ENCODE data around the gene SLC27A5. TPM values are rescaled to one million over a fixed set of nuclear protein-coding genes. Genes with fewer than 3 reads are reported as not detected.
A peak's percentile ranks its signal among the peaks of the same experiment; 100 is the strongest.

The SLC27A5 gene
- total and polyA plus RNA-seq, 2 of the 13 experiments (the other 11 are each of a cell fraction or from before 2014, with no cell fraction given): 30.3 to 40.2 TPM

GRCh38 chr19:58451358-58452101 lies 60.3 kb downstream of the SLC27A5 start, which contains the start of gene ZNF324B (continued):
- TF ChIP-seq IKZF5 (CRISPR knock-in tag; IDR thresholded peaks at IDR 0.05): no peak
- TF ChIP-seq ZNF350 (CRISPR knock-in tag; IDR thresholded peaks at IDR 0.05; ENCODE audit: borderline replicate concordance, low read depth): peak; percentile 27; the same call in 1 of the 2 replicates
- no peak for TF ChIP-seq NR2F1 (CRISPR knock-in tag; IDR thresholded peaks at IDR 0.05)
- no peak for TF ChIP-seq FOSL1 (CRISPR knock-in tag; IDR thresholded peaks at IDR 0.05; ENCODE audit: borderline replicate concordance)
- TF ChIP-seq, protein P1, sequence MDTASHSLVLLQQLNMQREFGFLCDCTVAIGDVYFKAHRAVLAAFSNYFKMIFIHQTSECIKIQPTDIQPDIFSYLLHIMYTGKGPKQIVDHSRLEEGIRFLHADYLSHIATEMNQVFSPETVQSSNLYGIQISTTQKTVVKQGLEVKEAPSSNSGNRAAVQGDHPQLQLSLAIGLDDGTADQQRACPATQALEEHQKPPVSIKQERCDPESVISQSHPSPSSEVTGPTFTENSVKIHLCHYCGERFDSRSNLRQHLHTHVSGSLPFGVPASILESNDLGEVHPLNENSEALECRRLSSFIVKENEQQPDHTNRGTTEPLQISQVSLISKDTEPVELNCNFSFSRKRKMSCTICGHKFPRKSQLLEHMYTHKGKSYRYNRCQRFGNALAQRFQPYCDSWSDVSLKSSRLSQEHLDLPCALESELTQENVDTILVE (CRISPR knock-in tag; IDR thresholded peaks at IDR 0.05): no peak
- no peak for TF ChIP-seq MYNN (CRISPR knock-in tag; IDR thresholded peaks at IDR 0.05; ENCODE audit: low read depth)
- TF ChIP-seq, protein P2, sequence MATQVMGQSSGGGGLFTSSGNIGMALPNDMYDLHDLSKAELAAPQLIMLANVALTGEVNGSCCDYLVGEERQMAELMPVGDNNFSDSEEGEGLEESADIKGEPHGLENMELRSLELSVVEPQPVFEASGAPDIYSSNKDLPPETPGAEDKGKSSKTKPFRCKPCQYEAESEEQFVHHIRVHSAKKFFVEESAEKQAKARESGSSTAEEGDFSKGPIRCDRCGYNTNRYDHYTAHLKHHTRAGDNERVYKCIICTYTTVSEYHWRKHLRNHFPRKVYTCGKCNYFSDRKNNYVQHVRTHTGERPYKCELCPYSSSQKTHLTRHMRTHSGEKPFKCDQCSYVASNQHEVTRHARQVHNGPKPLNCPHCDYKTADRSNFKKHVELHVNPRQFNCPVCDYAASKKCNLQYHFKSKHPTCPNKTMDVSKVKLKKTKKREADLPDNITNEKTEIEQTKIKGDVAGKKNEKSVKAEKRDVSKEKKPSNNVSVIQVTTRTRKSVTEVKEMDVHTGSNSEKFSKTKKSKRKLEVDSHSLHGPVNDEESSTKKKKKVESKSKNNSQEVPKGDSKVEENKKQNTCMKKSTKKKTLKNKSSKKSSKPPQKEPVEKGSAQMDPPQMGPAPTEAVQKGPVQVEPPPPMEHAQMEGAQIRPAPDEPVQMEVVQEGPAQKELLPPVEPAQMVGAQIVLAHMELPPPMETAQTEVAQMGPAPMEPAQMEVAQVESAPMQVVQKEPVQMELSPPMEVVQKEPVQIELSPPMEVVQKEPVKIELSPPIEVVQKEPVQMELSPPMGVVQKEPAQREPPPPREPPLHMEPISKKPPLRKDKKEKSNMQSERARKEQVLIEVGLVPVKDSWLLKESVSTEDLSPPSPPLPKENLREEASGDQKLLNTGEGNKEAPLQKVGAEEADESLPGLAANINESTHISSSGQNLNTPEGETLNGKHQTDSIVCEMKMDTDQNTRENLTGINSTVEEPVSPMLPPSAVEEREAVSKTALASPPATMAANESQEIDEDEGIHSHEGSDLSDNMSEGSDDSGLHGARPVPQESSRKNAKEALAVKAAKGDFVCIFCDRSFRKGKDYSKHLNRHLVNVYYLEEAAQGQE (IDR thresholded peaks at IDR 0.05; ENCODE audit: borderline replicate concordance in 1 of 2, low read depth in 1 of 2, low read length in 2 of 2): no peak
- no peak for TF ChIP-seq SCMH1 (CRISPR knock-in tag; IDR thresholded peaks at IDR 0.05; ENCODE audit: borderline replicate concordance)
- TF ChIP-seq ZNF235 (CRISPR knock-in tag; IDR thresholded peaks at IDR 0.05; ENCODE audit: borderline replicate concordance): 0 out of 2 replicates have a peak, but pooled peaks have one; percentile 71
- peak in 1 of 2 experiments; percentile 76; a peak in 2 of 4 replicates for TF ChIP-seq POLR2A (IDR thresholded peaks at IDR 0.05; ENCODE audit: insufficient read depth in 1 of 2, low read depth in 2 of 2, low read length in 2 of 2)
- TF ChIP-seq DNMT3B (CRISPR knock-in tag; conservative IDR thresholded peaks at IDR 0.05): no peak
- peak; percentile 98 for TF ChIP-seq THAP11 (CRISPR knock-in tag; IDR thresholded peaks at IDR 0.05)
- TF ChIP-seq, protein P3, sequence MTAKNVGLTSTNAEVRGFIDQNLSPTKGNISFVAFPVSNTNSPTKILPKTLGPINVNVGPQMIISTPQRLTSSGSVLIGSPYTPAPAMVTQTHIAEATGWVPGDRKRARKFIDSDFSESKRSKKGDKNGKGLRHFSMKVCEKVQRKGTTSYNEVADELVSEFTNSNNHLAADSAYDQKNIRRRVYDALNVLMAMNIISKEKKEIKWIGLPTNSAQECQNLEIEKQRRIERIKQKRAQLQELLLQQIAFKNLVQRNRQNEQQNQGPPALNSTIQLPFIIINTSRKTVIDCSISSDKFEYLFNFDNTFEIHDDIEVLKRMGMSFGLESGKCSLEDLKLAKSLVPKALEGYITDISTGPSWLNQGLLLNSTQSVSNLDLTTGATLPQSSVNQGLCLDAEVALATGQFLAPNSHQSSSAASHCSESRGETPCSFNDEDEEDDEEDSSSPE (CRISPR knock-in tag; IDR thresholded peaks at IDR 0.05): peak; percentile 46; the same call in 1 of the 2 replicates
- TF ChIP-seq SMYD3 (CRISPR knock-in tag; IDR thresholded peaks at IDR 0.05): no peak
- no peak; the same call in 1 of the 2 replicates for TF ChIP-seq SOX5 (CRISPR knock-in tag; IDR thresholded peaks at IDR 0.05; ENCODE audit: borderline replicate concordance)
- peak; percentile 91 for TF ChIP-seq HDAC1 (CRISPR knock-in tag; IDR thresholded peaks at IDR 0.05)
- TF ChIP-seq KDM5B (CRISPR knock-in tag; IDR thresholded peaks at IDR 0.05; ENCODE audit: borderline replicate concordance): peak; percentile 36; the same call in 1 of the 2 replicates
- TF ChIP-seq HDAC6 (IDR thresholded peaks at IDR 0.05; ENCODE audit: low read depth, low read length): no peak
- TF ChIP-seq ZNF503 (CRISPR knock-in tag; IDR thresholded peaks at IDR 0.05): no peak
- TF ChIP-seq ZNF207 (IDR thresholded peaks at IDR 0.05; ENCODE audit: borderline replicate concordance): no peak

Measured in HepG2 (cell line).